Measurements from ENCODE around the gene STPG4. TPM values are rescaled to one million over a fixed set of nuclear protein-coding genes. Genes with fewer than 3 reads are reported as not detected.
"Not testable (repeated sequence)": the region's sequence is repeated elsewhere in the genome, so short reads cannot be mapped to it uniquely, and the experiment has no call there.

The STPG4 gene
- total RNA-seq, 4 donors from 2014 or later: 1.4 to 4.1 TPM; not detected in 2

DNA sequence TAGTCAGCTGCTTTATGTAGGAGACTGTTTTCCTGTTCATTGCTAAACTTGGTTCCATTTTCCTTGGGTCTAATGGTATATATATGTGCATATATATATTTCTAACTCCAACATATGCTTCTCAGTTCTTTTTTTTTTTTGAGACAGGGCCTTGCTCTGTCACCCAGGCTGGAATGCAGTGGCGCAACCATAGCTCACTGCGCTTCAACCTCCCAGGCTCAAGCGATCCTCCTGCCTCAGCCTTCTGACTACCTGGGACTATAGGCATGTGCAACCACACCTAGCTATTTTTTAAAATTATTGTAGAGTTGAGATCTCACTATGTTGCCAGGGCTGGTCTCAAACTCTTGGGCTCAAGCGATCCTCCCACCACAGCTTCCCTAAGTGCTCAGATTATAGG is 22.1 kb downstream of the STPG4 start:
- TF ChIP-seq, protein P1, sequence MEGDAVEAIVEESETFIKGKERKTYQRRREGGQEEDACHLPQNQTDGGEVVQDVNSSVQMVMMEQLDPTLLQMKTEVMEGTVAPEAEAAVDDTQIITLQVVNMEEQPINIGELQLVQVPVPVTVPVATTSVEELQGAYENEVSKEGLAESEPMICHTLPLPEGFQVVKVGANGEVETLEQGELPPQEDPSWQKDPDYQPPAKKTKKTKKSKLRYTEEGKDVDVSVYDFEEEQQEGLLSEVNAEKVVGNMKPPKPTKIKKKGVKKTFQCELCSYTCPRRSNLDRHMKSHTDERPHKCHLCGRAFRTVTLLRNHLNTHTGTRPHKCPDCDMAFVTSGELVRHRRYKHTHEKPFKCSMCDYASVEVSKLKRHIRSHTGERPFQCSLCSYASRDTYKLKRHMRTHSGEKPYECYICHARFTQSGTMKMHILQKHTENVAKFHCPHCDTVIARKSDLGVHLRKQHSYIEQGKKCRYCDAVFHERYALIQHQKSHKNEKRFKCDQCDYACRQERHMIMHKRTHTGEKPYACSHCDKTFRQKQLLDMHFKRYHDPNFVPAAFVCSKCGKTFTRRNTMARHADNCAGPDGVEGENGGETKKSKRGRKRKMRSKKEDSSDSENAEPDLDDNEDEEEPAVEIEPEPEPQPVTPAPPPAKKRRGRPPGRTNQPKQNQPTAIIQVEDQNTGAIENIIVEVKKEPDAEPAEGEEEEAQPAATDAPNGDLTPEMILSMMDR (IDR thresholded peaks at IDR 0.05): no peak
- TF ChIP-seq POLR2A (IDR thresholded peaks at IDR 0.05): no peak
- DNase-seq (ENCODE audit: low spot score in 2 of 2): no peak
- WGBS, 2 donors: 87 to 89% methylated on average over 4 of the region's 4 CpGs
- intact Hi-C loops (cut with DNase I; ENCODE audit: low total_unique reads): no loop called here
- H3K4me3 ChIP-seq (ENCODE audit: low read depth, poor library complexity, severe bottlenecking): no peak overlapping the region

GRCh38 chr2:47129191-47129706 is 25.9 kb downstream of the STPG4 start:
- WGBS, 2 donors: 74 to 77% methylated on average over 8 of the region's 8 CpGs
- DNase-seq (ENCODE audit: low spot score in 2 of 2): no peak
- intact Hi-C loops (cut with DNase I; ENCODE audit: low total_unique reads): no loop called here
- no peak for TF ChIP-seq POLR2A (IDR thresholded peaks at IDR 0.05)
- TF ChIP-seq, protein P1 (IDR thresholded peaks at IDR 0.05): no peak
- H3K4me3 ChIP-seq (ENCODE audit: low read depth, poor library complexity, severe bottlenecking): no peak overlapping the region

DNA sequence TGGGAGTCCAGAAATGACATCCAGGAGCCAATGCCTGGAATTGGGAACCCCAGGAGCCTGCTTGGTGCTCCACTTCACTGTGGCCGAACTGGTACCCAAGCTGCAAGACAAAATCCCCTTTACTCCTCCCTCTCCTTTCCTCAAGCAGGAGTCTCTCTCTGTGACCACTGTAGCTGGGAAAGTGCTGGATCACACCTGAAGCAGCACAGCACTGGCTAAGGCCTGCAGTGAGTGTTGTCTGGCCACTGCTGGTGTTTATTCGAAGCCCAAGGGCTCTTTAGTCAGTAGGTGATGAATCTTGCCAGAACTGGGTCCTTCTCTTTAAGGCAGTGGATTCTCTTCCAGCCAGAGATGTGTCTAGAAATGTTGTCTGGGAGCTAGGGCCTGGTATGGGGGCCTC is 26.4 kb downstream of the STPG4 start:
- WGBS, 2 donors: 90 to 100% methylated on average over 2 of the region's 2 CpGs
- DNase-seq (ENCODE audit: low spot score in 2 of 2): no peak
- H3K4me3 ChIP-seq (ENCODE audit: low read depth, poor library complexity, severe bottlenecking): no peak overlapping the region
- intact Hi-C loops (cut with DNase I; ENCODE audit: low total_unique reads): no loop called here
- no peak for TF ChIP-seq POLR2A (IDR thresholded peaks at IDR 0.05)
- TF ChIP-seq, protein P1 (IDR thresholded peaks at IDR 0.05): no peak

DNA sequence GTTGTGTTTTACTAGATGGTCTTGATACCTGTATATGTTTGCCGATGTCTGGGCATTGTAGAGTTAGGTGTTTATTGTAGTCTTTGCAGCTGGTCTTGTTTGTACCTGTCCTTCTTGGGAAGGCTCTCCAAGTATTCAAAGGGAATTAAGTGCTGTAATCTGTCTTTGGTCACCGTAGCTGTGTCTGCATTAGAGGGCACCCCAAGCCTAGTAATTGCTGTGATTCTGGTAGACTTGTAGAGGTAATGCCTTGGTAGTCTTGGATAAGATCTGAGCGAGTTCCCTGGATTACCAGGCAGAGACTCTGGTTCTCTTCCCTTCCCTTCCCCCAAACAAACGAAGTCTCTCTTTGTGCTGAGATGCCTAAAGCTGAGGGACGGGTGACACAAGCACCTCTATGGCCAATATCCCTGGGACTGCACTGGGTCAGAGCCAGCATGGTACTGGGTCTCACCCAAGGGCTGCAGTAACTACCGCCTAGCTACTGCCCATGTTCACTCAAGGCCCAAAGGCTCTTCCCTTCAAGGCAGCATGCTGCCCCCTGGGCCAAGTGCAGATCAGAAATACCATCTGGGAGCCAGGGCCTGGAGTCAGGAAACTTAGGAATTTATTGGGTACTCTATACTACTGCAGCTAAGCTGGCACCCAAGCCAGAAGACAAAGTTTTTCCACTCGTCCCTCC is 27.1 kb downstream of the STPG4 start:
- intact Hi-C loops (cut with DNase I; ENCODE audit: low total_unique reads): no loop called here
- H3K4me3 ChIP-seq (ENCODE audit: low read depth, poor library complexity, severe bottlenecking): no peak overlapping the region
- WGBS, 2 donors: 80 to 82% methylated on average over 7 of the region's 7 CpGs
- no peak for DNase-seq (ENCODE audit: low spot score in 2 of 2)
- TF ChIP-seq, protein P1 (IDR thresholded peaks at IDR 0.05): no peak
- no peak for TF ChIP-seq POLR2A (IDR thresholded peaks at IDR 0.05)

- WGBS, 2 donors: 89% methylated on average over 3 of the region's 3 CpGs
- TF ChIP-seq POLR2A (IDR thresholded peaks at IDR 0.05): no peak
- TF ChIP-seq, protein P1 (IDR thresholded peaks at IDR 0.05): no peak
- no peak for DNase-seq (ENCODE audit: low spot score in 2 of 2)
- intact Hi-C loops (cut with DNase I; ENCODE audit: low total_unique reads): no loop called here
- H3K4me3 ChIP-seq (ENCODE audit: low read depth, poor library complexity, severe bottlenecking): no peak overlapping the region
Observed at GRCh38 chr2:47126783-47127182, 28.3 kb downstream of the STPG4 start.

DNA sequence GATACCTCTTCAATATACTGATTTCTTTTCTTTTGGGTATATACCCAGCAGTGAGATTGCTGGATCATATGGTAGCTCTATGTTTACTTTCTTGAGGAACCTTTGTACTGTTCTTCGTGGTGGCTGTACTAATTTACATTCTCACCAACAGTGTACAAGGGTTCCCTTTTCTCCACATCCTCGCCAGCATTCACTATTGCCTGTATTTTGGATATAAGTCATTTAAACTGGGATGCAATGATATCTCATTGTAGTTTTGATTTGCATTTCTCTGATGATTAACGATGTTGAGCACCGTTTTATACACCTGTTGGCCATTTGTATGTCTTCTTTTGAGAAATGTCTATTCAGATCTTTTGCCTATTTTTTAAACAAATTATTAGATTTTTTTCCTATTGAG is 30.4 kb downstream of the STPG4 start:
- DNase-seq (ENCODE audit: low spot score in 2 of 2); H3K4me3 ChIP-seq (ENCODE audit: low read depth, poor library complexity, severe bottlenecking); intact Hi-C loops (cut with DNase I; ENCODE audit: low total_unique reads): not testable (repeated sequence)
- WGBS, 2 donors: 79 to 86% methylated on average over 4 of the region's 4 CpGs

DNA sequence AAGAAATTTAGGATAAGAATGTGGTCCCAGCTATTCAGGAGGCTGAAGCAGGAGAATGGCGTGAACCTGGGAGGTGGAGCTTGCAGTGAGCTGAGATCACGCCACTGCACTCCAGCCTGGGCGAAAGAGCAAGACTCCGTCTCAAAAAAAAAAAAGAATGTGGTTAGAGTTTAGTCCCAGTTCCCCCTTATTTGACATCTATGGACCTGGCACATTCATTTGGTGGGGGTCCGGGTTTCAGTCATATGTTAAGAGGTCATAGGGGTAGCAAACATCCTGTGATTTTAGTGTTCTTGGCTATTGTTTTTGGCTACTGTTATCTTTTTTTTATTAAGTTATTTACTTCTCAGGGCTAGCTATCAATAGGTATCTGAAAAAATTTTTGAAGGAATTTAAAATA is 34.7 kb downstream of the STPG4 start:
- intact Hi-C loops (cut with DNase I; ENCODE audit: low total_unique reads); H3K4me3 ChIP-seq (ENCODE audit: low read depth, poor library complexity, severe bottlenecking); DNase-seq (ENCODE audit: low spot score in 2 of 2): not testable (repeated sequence)
- WGBS, 2 donors: 86 to 90% methylated on average over 5 of the region's 5 CpGs

Data from lower leg skin (tissue), 4 donors.